BE2C (cell line): Measurements from ENCODE around the gene BACH2.

Experiments
- DNase-seq: peaks from one replicate; pipeline ENCODE4 v3.0.0-alpha.2; 2020
- H3K27me3 ChIP-seq: fragments of 250-450 bp; sonication (Bioruptor Pico); 2 replicates; pipeline ENCODE4 v1.5.1; 2020; ENCODE audit warnings: mild to moderate bottlenecking
- H3K36me3 ChIP-seq: fragments of 250-450 bp; sonication (Bioruptor Pico); 2 replicates; pipeline ENCODE4 v1.5.1; 2020; ENCODE audit warnings: mild to moderate bottlenecking
- H3K4me1 ChIP-seq: fragments of 250-450 bp; sonication (Bioruptor Pico); 2 replicates; pipeline ENCODE4 v1.5.1; 2020
- H3K4me3 ChIP-seq: 2 replicates; pipeline ENCODE4 v1.5.1; 2011; ENCODE audit warnings: low read depth, low read length
- H3K9me3 ChIP-seq: fragments of 250-450 bp; sonication (Bioruptor Pico); 2 replicates; pipeline ENCODE4 v1.5.1; 2020
- TF ChIP-seq, protein P1 (sequence below): IDR thresholded peaks from 2 replicates; pipeline ENCODE4 v1.5.1; 2012; ENCODE audit warnings: mild to moderate bottlenecking, low read depth, low read length

Gene BACH2

DNA sequence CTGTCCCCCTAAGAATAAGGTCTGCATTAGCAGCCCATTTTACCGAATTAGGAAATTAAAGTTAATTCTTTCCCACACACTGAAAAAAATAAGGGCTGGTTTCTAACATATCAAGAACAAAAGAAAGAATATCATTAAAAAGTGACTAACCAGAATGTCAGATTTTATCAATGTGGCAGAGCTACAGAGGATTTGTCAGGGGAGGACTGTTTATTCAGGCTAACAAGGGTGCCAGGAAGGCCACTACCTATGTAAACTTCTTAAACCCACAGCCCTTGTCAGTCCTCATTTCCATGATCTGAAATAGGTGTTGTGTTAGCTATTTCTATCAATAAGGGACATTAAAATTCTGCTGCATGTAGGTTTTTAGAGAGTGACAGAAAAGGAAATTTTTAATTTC lies 76.4 kb downstream of the BACH2 start:
- TF ChIP-seq, protein P1, sequence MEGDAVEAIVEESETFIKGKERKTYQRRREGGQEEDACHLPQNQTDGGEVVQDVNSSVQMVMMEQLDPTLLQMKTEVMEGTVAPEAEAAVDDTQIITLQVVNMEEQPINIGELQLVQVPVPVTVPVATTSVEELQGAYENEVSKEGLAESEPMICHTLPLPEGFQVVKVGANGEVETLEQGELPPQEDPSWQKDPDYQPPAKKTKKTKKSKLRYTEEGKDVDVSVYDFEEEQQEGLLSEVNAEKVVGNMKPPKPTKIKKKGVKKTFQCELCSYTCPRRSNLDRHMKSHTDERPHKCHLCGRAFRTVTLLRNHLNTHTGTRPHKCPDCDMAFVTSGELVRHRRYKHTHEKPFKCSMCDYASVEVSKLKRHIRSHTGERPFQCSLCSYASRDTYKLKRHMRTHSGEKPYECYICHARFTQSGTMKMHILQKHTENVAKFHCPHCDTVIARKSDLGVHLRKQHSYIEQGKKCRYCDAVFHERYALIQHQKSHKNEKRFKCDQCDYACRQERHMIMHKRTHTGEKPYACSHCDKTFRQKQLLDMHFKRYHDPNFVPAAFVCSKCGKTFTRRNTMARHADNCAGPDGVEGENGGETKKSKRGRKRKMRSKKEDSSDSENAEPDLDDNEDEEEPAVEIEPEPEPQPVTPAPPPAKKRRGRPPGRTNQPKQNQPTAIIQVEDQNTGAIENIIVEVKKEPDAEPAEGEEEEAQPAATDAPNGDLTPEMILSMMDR: no peak
- Histone ChIP-seq H3K9me3 (no peaks in the 10 kb centered on the region), H3K4me3 (no peak overlapping the region), H3K4me1 (peaks cover 9% of the 10 kb centered on the region), H3K27me3 (no peaks in the 10 kb centered on the region), H3K36me3 (no peaks in the 10 kb centered on the region)
- no peak for DNase-seq

DNA sequence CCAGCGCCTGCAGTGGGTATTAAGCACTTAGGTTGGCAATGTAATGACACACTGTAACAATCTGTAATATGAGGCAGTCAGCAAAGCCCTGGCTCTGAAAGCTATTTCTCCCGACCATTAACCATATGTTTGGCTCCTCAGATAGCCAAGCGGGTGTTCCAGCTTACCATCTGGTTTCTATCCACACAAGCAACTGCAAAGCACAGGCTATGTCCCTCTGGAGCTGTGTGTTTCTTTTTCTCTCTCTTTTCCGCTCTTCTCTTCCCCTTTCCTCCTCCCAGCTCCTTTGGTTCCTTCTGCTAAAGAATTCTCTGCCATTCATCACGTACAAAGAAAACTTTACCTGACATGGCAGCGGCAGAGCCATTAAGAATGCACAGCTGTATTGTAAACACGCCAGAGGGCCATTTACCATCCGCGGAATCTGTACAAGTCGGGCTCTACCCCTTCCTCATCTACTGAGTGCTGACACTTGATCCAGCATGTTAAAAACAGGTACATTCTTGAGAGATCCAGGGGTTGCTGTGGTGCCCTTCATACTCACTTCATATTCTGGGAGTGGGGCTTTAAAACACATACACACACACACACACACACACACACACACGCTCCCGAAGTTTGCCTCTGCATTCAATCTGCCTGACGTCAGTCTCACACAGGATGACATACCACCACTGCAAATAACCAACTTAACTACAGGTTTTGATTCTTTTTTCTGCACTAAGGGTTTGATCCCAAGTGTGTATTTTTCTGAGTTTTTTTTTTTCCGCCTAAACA lies 77.2 kb downstream of the BACH2 start:
- TF ChIP-seq, protein P1: no peak
- Histone ChIP-seq H3K9me3 (no peaks in the 10 kb centered on the region), H3K4me3 (peak overlapping the region; percentile 58), H3K27me3 (no peaks in the 10 kb centered on the region), H3K4me1 (peaks cover 9% of the 10 kb centered on the region), H3K36me3 (no peaks in the 10 kb centered on the region)
- peak; percentile 56 for DNase-seq

DNA sequence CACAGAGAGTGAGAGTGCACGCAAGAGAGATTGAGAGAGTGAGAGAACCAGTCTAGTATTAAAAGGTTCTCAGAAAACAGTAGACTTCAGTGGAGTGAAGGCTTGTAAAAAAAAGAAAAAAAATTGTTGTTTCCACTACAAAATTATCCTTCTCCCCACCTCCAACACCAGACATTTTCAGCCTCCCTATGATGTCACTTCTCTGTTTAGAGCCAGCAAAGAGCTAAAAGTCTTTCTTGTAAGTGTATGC lies 77.8 kb downstream of the BACH2 start:
- H3K36me3 ChIP-seq: no peaks in the 10 kb centered on the region
- peak overlapping the region; percentile 58 for H3K4me3 ChIP-seq
- no peaks in the 10 kb centered on the region for H3K27me3 ChIP-seq
- no peaks in the 10 kb centered on the region for H3K9me3 ChIP-seq
- TF ChIP-seq, protein P1: no peak
- H3K4me1 ChIP-seq: peaks cover 9% of the 10 kb centered on the region
- no peak for DNase-seq

DNA sequence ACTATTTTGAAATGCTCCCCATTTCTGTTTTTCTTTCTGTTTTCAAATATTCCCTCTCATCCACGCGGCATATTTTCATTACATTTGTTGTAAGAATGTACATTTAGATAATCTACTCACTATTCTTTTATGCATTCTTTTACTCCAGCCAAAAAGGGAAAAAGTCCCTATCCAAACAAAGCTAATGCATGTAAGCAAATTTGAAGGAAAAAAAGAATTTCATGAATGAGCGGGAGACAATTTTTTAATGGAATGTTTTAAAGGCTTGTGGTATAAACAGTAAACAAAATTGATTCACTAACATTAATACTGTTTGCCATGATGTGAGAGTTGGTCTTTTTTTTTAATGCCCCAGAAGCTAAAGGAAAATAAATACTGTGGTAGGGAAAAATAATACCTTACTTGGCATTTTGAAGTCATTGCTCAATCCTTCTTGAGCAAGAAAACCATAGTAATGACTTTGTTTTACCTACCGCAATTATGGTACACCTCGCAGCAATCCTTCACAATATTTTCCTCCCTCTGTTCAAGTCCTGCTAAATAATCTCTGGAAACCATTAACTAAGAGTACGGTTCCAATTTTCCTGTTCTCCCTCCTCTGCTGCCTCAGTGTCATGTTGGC lies 79.0 kb downstream of the BACH2 start:
- Histone ChIP-seq H3K36me3 (no peaks in the 10 kb centered on the region), H3K9me3 (no peaks in the 10 kb centered on the region), H3K27me3 (no peaks in the 10 kb centered on the region), H3K4me3 (no peak overlapping the region), H3K4me1 (peaks cover 9% of the 10 kb centered on the region)
- TF ChIP-seq, protein P1: no peak
- no peak for DNase-seq

DNA sequence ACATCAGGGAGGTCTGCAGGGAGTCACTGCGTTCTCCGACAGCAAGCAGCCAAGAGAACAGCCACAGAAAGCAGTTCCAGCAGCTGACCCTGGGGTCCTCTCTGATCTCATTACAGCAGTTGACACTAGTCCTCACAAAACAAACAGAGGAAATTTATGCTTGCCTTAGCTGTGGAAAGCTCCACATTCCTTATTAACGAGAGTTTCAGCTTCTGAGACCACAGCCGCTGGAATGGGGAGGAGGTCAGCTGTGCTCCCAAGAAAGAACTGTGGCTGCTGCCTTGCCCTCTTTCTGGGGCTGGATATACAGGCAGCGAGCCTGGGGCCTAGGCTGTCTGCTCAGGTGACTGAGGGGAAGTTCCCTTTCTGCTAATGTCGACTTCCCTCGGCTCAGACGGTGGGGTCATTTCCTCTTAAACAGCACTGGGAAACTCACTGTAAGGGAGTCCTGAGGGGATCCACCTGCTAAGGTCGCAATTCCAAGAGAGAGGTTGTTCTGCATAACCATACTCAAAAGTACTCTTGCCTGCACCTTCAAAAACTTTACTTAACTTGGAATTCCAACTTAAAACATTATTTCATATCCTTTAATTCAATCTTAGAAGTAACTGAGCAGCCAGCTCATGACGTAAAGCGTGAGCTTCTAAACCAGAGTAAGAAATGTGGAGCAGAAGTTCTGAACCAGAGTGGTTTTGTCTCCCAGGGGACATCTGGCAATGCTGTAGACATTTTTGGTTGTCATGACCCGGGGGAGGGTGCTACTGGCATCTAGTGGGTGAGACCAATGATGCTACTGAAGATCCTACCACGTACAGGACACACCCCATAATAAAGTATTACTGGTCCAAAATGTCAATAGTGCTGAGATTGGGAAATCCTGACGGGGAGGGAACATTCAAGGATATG lies 80.3 kb downstream of the BACH2 start:
- DNase-seq: no peak
- TF ChIP-seq, protein P1: no peak
- Histone ChIP-seq H3K36me3 (no peaks in the 10 kb centered on the region), H3K4me1 (peaks cover 9% of the 10 kb centered on the region), H3K9me3 (no peaks in the 10 kb centered on the region), H3K4me3 (no peak overlapping the region), H3K27me3 (no peaks in the 10 kb centered on the region)

DNA sequence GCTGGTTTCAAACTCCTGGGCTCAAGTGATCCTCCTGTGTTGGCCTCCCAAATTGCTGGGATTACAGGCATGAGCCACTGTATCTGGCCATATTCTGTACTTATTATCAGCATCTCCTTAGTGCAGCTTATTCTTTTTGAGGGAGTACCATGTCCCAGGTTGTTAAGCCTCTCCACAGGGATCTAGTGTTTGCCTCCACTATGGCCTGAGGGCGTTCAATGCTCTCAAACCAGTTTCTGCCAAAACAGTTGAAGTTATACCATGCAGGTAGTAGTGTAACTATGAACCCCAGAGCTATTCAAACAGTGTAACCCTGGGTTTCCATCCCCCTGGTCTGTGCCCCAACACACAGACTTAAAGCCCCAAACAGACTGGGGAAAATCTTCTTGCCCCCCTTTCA lies 81.7 kb downstream of the BACH2 start:
- Histone ChIP-seq H3K9me3 (no peaks in the 10 kb centered on the region), H3K27me3 (no peaks in the 10 kb centered on the region), H3K36me3 (no peaks in the 10 kb centered on the region), H3K4me3 (no peak overlapping the region), H3K4me1 (peaks cover 9% of the 10 kb centered on the region)
- no peak for DNase-seq
- TF ChIP-seq, protein P1: no peak
